SK-N-SH (cell line): Measurements from ENCODE around the gene PRSS36.
"Not testable (repeated sequence)": the region's sequence is repeated elsewhere in the genome, so short reads cannot be mapped to it uniquely, and the experiment has no call there.

Experiments used
- CHD2 ChIP-seq: fragments of 150-350 bp; IDR thresholded peaks from 2 replicates; pipeline ENCODE4 v1.6.1; 2018; ENCODE audit warnings: low read length; ENCODE audit not compliant: partially characterized antibody
- CTCF ChIP-seq: fragments of 200-600 bp; sonication (generic); IDR thresholded peaks from 2 replicates; pipeline ENCODE4 v1.6.1; 2017; ENCODE audit warnings: antibody characterized with exemption, mild to moderate bottlenecking, moderate library complexity
- ELF1 ChIP-seq: IDR thresholded peaks from 2 replicates; pipeline ENCODE4 v1.4.0; 2012
- GABPA ChIP-seq: IDR thresholded peaks from 2 replicates; pipeline ENCODE4 v1.4.0; 2012; ENCODE audit warnings: low read depth, mild to moderate bottlenecking
- MAX ChIP-seq: IDR thresholded peaks from 2 replicates; pipeline ENCODE4 v1.4.0; 2012; ENCODE audit warnings: low read depth
- NRF1 ChIP-seq: IDR thresholded peaks from 2 replicates; pipeline ENCODE4 v1.6.1; 2012; ENCODE audit warnings: low read depth, mild to moderate bottlenecking, low read length
- POLR2AphosphoS5 ChIP-seq: IDR thresholded peaks from 2 replicates; pipeline ENCODE4 v1.6.1; 2012; ENCODE audit warnings: low read depth, low read length
- RAD21 ChIP-seq: IDR thresholded peaks from 2 replicates; pipeline ENCODE4 v1.6.1; 2012; ENCODE audit warnings: mild to moderate bottlenecking, low read length
- REST ChIP-seq: IDR thresholded peaks from 2 replicates; pipeline ENCODE4 v1.6.1; 2012; ENCODE audit warnings: mild to moderate bottlenecking, low read depth, low read length, moderate library complexity
- RXRA ChIP-seq: IDR thresholded peaks from 2 replicates; pipeline ENCODE4 v1.4.0; 2012; ENCODE audit warnings: low read depth, mild to moderate bottlenecking, borderline replicate concordance
- TEAD4 ChIP-seq: IDR thresholded peaks from 2 replicates; pipeline ENCODE4 v1.4.0; 2012; ENCODE audit warnings: mild to moderate bottlenecking, borderline replicate concordance; ENCODE audit not compliant: insufficient read depth
- YY1 ChIP-seq: IDR thresholded peaks from 2 replicates; pipeline ENCODE4 v1.4.0; 2012; ENCODE audit warnings: low read depth, mild to moderate bottlenecking

- TF ChIP-seq MAX, YY1, CTCF, GABPA, REST, RXRA, NRF1, TEAD4, RAD21, ELF1, CHD2, POLR2AphosphoS5: not testable (repeated sequence)
Observed at GRCh38 chr16:31141071-31141469, 8.8 kb downstream of the PRSS36 start.
